GM21447 (cell line): ENCODE data around the gene RNF115.

Experiments
- ATAC-seq: cut with Tn5 transposase; IDR thresholded peaks from one replicate; pipeline ENCODE4 v1.9.1; 2021; ENCODE audit not compliant: unreplicated experiment

The RNF115 gene

GRCh38 chr1:145707183-145707867 lies 116.6 kb downstream of the RNF115 start, which contains the start of gene PDZK1:
PDZK1 (minus strand) TSS chr1:145707368; CDS start chr1:145688021, 19,347 bp downstream.
- ATAC-seq: no peak

GRCh38 chr1:145706086-145706664 lies 117.7 kb downstream of the RNF115 start:
- ATAC-seq: no peak

- no peak for ATAC-seq
Observed at GRCh38 chr1:145705622-145706021, 118.3 kb downstream of the RNF115 start.

GRCh38 chr1:145702826-145703225 lies 121.1 kb downstream of the RNF115 start:
- ATAC-seq: no peak

- no peak for ATAC-seq
Observed at GRCh38 chr1:145702052-145702451, 121.8 kb downstream of the RNF115 start.

- no peak for ATAC-seq
Observed at GRCh38 chr1:145701306-145701862, 122.5 kb downstream of the RNF115 start.

- ATAC-seq: no peak
Observed at GRCh38 chr1:145696630-145696960, 127.3 kb downstream of the RNF115 start.

- ATAC-seq: no peak
Observed at GRCh38 chr1:145695821-145696629, 127.9 kb downstream of the RNF115 start.

- ATAC-seq: no peak
Observed at GRCh38 chr1:145692785-145693443, 131.0 kb downstream of the RNF115 start.

- peak; percentile 88 for ATAC-seq
Observed at GRCh38 chr1:145690587-145691558, 133.0 kb downstream of the RNF115 start.

- ATAC-seq: no peak
Observed at GRCh38 chr1:145689922-145690321, 134.0 kb downstream of the RNF115 start.

GRCh38 chr1:145688924-145689323 lies 135.0 kb downstream of the RNF115 start:
- ATAC-seq: no peak
